ENCODE measurements around the gene CNOT1.

DNA sequence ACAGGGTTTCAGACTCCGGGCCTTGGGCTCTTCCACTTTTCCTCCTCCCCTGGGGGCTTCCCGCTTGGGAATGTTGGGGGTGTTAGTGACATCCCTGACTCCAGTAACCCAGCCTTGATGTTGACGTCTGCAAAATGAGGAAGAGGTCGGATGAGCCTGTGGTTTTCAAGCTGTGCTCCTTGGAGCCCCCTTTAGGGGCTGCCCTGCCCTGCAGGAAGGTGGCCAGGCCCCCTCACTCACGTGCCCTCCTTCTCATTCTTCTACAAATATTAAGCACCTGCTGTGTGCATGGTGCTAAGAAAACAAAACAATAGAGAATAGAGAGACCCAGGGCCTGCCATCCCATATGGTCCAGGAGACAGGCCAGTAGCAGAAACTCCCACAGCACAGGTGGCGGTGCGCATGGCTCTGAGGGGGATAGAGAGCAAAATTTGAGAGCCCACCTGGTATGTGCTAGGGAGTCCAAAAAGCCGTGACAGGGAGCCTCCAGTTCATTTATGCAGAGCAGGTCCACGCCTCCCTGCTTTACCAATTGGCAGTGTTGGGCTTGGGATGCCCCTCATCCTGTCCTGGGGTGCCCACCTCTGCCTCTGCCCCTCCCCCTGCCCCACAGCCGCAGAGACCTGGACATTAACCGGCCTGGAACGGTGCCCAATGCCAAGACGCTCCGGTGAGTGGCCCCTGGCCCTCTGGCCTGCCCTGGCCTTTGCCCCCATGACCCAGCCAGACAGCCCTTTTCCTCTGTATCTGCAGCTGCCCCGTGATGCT, 122.2 kb downstream of the CNOT1 start:
- TF ChIP-seq, protein P1, sequence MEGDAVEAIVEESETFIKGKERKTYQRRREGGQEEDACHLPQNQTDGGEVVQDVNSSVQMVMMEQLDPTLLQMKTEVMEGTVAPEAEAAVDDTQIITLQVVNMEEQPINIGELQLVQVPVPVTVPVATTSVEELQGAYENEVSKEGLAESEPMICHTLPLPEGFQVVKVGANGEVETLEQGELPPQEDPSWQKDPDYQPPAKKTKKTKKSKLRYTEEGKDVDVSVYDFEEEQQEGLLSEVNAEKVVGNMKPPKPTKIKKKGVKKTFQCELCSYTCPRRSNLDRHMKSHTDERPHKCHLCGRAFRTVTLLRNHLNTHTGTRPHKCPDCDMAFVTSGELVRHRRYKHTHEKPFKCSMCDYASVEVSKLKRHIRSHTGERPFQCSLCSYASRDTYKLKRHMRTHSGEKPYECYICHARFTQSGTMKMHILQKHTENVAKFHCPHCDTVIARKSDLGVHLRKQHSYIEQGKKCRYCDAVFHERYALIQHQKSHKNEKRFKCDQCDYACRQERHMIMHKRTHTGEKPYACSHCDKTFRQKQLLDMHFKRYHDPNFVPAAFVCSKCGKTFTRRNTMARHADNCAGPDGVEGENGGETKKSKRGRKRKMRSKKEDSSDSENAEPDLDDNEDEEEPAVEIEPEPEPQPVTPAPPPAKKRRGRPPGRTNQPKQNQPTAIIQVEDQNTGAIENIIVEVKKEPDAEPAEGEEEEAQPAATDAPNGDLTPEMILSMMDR (IDR thresholded peaks at IDR 0.05) = no peak
- no peak for TF ChIP-seq POLR2A (IDR thresholded peaks at IDR 0.05)
